OCI-LY3 (cell line): ENCODE measurements around the gene MAGI2.

Source experiments
- EZH2phosphoT487 ChIP-seq: fragments of 200-600 bp; shearing (Covaris generic); IDR thresholded peaks from 2 replicates; pipeline ENCODE4 v1.6.1; 2018; ENCODE audit warnings: antibody characterized with exemption, mixed run types, low read depth
- TF ChIP-seq, protein P1 (sequence below): fragments of 200-600, 300-600 bp; sonication (generic); IDR thresholded peaks from 2 replicates; pipeline ENCODE4 v1.5.1; 2014; ENCODE audit warnings: antibody characterized with exemption, low read length, low read depth

DNA sequence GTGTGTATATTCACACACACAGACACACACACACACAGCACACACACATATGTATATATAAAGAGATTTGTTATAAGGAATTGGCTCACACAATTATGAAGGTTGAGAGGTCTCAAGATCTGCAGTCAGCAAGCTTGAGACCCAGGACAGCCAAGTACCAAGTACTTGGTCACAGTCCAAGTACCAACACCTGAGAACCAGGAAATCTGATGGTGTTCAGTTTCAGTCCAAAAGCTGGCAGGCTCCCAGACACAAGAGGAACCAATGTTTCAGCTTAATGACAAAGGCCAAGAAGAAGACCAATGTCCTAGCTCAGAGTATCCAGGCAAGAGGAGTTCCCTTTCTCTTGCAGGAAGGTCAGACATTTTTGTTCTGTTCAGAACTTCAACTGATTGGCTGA, 780.2 kb downstream of the MAGI2 start:
- TF ChIP-seq, protein P1, sequence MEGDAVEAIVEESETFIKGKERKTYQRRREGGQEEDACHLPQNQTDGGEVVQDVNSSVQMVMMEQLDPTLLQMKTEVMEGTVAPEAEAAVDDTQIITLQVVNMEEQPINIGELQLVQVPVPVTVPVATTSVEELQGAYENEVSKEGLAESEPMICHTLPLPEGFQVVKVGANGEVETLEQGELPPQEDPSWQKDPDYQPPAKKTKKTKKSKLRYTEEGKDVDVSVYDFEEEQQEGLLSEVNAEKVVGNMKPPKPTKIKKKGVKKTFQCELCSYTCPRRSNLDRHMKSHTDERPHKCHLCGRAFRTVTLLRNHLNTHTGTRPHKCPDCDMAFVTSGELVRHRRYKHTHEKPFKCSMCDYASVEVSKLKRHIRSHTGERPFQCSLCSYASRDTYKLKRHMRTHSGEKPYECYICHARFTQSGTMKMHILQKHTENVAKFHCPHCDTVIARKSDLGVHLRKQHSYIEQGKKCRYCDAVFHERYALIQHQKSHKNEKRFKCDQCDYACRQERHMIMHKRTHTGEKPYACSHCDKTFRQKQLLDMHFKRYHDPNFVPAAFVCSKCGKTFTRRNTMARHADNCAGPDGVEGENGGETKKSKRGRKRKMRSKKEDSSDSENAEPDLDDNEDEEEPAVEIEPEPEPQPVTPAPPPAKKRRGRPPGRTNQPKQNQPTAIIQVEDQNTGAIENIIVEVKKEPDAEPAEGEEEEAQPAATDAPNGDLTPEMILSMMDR, result no peak
- TF ChIP-seq EZH2phosphoT487, result no peak
